IPS-NIHi7 (cell line): ENCODE results near the gene CHRFAM7A.
"Not testable (repeated sequence)": the region's sequence is repeated elsewhere in the genome, so short reads cannot be mapped to it uniquely, and the experiment has no call there.

Source experiments
- DNase-seq: peaks from one replicate; pipeline ENCODE4 v3.0.0; 2012; ENCODE audit warnings: mixed read lengths; ENCODE audit errors: extremely low spot score

Gene CHRFAM7A

GRCh38 chr15:30392766-30393663 is at the start of gene CHRFAM7A:
TSS of gene CHRFAM7A (minus strand) at chr15:30393540. CDS start at chr15:30383351, 10,189 bp downstream.
- not testable (repeated sequence) for DNase-seq

GRCh38 chr15:30438348-30438747 is 45.0 kb upstream of the CHRFAM7A start:
- DNase-seq, result not testable (repeated sequence)

- DNase-seq, result not testable (repeated sequence)
Observed at GRCh38 chr15:30435878-30436277, 42.5 kb upstream of the CHRFAM7A start.

GRCh38 chr15:30420723-30421122 is 27.4 kb upstream of the CHRFAM7A start:
- not testable (repeated sequence) for DNase-seq

- DNase-seq, result not testable (repeated sequence)
Observed at GRCh38 chr15:30414160-30414559, 20.8 kb upstream of the CHRFAM7A start, which contains the start of gene GOLGA8R. TSS of gene GOLGA8R (minus strand) at chr15:30414260. CDS start at chr15:30414162, 98 bp downstream.

GRCh38 chr15:30407636-30408035 is 14.3 kb upstream of the CHRFAM7A start:
- DNase-seq, result not testable (repeated sequence)

- DNase-seq, result not testable (repeated sequence)
Observed at GRCh38 chr15:30398988-30399387, 5.6 kb upstream of the CHRFAM7A start.

GRCh38 chr15:30393664-30393991 is 288 bp upstream of the CHRFAM7A start:
- not testable (repeated sequence) for DNase-seq

- DNase-seq, result not testable (repeated sequence)
Observed at GRCh38 chr15:30386318-30386887, 6.9 kb downstream of the CHRFAM7A start.

- not testable (repeated sequence) for DNase-seq
Observed at GRCh38 chr15:30377082-30377413, 16.3 kb downstream of the CHRFAM7A start.

- DNase-seq, result not testable (repeated sequence)
Observed at GRCh38 chr15:30376375-30377081, 16.8 kb downstream of the CHRFAM7A start.

- not testable (repeated sequence) for DNase-seq
Observed at GRCh38 chr15:30375872-30376271, 17.5 kb downstream of the CHRFAM7A start.

- not testable (repeated sequence) for DNase-seq
Observed at GRCh38 chr15:30374862-30375261, 18.5 kb downstream of the CHRFAM7A start.

- DNase-seq, result not testable (repeated sequence)
Observed at GRCh38 chr15:30368271-30368670, 25.1 kb downstream of the CHRFAM7A start.

GRCh38 chr15:30367246-30367645 is 26.1 kb downstream of the CHRFAM7A start:
- DNase-seq, result not testable (repeated sequence)

- DNase-seq, result not testable (repeated sequence)
Observed at GRCh38 chr15:30361404-30361803, 31.9 kb downstream of the CHRFAM7A start.

- not testable (repeated sequence) for DNase-seq
Observed at GRCh38 chr15:30360990-30361389, 32.4 kb downstream of the CHRFAM7A start.

- not testable (repeated sequence) for DNase-seq
Observed at GRCh38 chr15:30355043-30355442, 38.3 kb downstream of the CHRFAM7A start.

- not testable (repeated sequence) for DNase-seq
Observed at GRCh38 chr15:30349803-30350202, 43.5 kb downstream of the CHRFAM7A start.

- not testable (repeated sequence) for DNase-seq
Observed at GRCh38 chr15:30336584-30336983, 56.8 kb downstream of the CHRFAM7A start.

GRCh38 chr15:30334152-30334551 is 59.2 kb downstream of the CHRFAM7A start:
- not testable (repeated sequence) for DNase-seq

- DNase-seq, result not testable (repeated sequence)
Observed at GRCh38 chr15:30326145-30326544, 67.2 kb downstream of the CHRFAM7A start.
